Posterior cingulate gyrus (tissue), 11 donors: Measurements from ENCODE around the gene CC2D1A.

Source experiments
- DNase-seq, 10 donors: peaks; one replicate each; pipeline versions ENCODE4 v3.0.0 to v3.0.0-alpha.2; 2020 to 2021; ENCODE audit warnings: mixed read lengths in 3 of 10
- intact Hi-C: fragments of 100-400 bp; cut with DNase I; formaldehyde crosslinking; loops from one replicate; pipeline ENCODE4 v1.15.1; 2023

The CC2D1A gene

DNA sequence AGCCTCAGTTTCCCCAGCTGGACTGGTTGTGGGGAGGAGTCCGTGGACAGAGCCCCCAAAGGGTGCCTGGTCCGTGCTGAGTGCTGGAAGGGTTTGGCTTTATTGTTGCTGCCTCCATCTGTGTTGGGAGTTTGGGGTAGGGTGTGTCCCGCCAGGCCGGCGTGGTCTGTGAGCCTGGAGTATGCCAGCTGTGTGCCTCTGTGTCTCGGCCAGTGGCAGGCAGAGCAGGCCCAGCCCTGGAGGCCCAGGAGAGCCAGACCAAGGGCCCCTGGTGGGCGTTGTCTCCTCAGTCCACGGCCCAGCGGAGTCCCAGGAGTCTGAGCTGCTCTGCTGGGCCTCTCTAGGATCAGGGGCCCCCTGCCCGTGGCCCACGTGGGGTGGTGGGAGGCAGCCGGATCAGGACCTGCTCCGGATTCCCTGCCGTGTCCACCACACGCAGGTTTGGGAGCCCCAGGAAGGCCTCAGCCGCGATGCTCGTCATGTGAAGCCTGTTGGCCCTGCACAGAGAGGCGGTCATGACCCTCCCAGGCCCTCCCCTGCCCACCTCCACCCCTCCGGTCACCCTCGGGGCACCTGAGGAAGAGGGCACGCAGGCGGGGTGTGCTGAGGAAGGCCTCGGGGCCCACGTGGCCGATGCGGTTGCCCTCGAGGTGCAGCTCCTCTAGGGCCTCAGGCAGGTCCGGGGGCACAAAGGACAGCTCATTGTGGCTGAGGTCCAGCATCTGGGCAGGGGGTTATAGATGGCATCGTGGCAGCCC lies 25.6 kb downstream of the CC2D1A start:
- no peak for DNase-seq
- intact Hi-C loops = no loop called here

DNA sequence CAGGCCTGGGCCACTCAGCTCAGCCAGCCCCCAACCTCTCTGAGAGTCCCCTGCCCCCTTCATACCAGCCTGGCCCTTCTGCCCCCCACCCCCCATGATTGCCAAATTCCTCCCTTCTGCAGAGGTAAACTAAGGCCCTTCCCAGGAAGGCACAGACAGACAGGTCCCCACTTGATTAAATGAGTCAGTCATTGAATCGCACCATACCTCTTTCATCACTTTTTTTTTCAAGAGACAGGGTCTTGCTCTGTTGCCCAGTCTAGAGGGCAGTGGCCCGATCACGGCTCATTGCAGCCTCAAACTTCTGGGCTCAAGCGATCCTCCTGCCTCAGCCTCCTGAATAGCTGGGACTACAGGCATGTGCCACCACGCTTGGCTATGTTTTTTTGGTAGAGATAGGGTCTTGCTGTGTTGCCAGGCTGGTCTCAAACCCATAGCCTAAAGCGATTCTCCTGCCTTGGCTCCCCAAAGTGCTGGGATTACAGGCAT lies 26.2 kb downstream of the CC2D1A start:
- intact Hi-C loops = no loop called here
- DNase-seq = no peak

DNA sequence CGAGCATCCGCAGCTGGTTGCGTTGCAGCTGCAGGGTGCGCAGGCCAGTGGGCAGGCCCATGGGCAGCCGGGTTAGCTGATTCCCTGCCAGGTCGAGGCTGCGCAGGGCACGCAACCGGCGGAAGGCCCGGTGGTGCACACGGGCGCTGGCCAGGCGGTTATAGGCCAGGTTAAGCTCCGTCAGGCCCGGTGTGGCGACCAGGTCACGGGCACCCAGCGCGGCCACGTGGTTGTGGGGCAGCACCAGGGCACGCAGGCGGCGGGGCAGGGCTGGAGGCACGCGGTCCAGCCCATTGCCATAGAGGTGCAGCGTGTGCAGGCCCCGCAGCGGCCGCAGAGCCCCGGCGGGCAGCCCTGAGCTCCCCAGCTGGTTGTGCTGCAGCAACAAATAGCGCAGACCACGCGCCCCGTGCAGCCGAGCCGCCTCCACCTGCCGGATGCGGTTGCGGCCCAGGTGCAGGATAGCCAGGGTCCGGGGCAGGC lies 27.0 kb downstream of the CC2D1A start:
- intact Hi-C loops = no loop called here
- no peak for DNase-seq

DNA sequence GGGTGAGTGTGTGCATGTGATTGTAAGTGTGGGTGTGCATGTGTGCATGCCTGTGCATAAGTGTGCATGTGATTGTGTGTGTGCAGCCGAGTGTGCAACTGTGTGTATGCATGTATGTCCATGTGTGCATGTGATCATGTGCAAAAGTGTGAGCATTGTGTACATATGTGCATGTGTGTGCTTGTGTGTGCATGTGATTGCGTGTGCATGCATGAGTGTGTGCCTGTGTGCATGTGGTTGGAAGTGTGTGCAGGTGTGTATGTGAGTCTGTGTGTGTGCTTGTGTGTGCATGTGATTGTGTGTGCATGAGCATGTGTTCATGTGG lies 28.7 kb downstream of the CC2D1A start:
- no peak for DNase-seq
- intact Hi-C loops = no loop called here

DNA sequence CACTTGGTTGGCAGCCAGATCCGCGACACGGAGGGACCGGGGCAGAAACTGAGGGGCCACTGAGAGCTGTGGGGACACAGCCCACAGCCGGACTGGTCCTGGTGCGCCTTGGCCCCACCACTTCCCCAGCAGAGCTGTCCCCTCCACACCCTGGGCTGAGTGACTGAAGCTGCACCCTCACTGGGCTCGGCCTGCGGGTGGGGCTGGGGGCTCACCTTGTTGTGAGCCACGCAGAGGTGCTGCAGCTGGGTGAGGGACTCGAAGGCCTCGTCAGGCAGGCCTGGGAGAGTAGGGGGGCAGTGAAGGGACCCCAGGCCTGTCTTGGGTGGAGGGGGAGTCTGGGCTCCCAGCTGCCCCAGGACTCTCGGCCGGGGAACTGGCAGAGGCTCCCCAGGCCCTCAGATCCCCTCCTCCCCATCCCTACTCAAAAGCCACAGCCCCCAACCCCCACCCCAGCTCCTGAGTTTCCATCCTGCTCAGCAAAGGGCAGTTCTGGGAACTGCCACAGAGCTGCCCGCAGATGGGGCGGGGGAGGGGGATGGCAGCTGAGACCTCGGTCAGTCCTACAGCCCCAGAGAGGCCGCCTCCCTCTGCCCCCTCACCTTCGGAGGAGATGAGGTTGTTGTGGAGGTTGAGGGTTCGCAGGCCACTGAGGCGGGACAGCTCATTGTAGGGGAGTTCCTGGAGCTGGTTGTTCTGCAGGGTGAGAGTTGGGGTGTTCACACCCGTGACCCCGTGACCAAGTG lies 29.9 kb downstream of the CC2D1A start:
- DNase-seq = no peak
- intact Hi-C loops = no loop called here

DNA sequence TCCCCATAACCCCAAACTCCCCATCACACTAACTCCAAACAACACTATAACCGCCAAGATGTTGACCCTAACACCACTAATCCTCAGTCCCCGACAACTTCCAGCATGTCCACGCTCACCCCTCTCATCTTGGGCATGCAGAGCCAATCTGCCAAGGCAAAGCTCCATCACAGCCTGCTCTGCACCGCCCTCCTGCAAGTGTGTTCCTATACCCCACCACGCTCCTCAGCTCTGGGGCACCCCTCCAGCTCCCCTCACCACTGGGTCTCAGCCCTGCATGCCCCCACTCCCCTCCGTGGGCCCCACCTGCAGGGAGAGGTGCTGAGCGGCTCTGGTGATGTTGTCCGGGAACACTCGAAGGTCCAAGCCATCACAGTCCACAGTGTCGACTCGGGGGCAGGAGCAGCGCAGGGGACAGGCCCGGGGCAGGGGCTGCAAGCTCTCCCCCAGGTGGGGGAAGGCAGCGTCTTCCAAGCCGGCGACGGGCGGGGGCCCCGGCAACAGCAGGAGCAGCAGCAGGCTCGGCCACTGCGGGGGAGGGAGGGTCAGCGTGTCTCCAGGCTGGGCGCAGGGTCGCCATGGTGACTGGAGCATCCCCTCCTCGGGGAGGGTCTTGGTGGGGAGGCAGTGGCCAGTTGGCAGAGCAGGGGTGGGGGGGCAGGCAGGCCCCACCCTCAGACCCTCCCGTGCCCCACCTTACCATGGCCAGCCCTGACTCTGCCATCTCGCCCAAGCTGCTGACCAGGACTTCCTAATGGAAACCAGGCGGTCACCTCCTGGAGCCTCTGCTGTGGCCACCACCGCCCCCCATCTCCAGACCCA lies 31.7 kb downstream of the CC2D1A start:
- DNase-seq = no peak
- intact Hi-C loops = no loop called here

DNA sequence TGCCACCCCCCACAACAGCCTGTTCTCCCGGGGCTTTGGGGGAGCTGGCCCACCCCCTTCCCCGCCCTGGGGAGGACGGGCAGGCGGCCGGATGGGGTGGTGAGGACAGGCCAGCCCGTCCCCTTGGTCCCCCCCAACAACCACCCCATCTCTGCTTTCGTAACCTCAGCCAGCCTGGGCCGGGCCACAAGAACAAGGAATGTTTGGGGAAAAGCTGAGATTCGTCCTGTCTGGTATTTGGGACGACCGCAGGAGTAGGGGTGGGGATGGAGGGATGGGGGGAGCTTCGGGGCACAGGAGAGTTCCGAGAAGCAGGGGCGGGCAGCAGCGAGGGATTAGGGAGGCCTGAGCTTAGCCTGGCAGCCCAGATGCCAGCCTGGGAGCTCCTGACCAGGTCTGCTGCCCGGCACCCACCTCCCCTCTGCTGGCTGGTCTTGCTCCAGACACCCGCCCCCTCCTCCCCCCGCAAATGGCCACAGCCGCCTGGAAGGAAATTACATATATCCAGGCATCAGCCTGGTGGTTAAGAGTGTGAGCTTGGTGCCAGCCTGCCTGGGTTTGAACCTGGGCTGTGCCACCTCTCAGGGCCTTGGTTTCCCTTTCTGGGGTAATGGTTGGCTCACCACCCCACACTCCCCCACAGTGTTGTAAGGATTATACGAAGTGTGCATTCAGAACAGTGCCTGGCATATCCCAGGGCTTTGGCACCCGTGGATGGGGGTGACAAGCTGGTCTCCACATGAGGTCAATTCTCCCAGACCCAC lies 32.5 kb downstream of the CC2D1A start, which contains the start of gene PODNL1:
Gene PODNL1 (minus strand): TSS at position 117 of the 764 bp plus-strand sequence. CDS start 236 bp downstream, outside the sequence.
- DNase-seq = no peak
- intact Hi-C loops = no loop called here

DNA sequence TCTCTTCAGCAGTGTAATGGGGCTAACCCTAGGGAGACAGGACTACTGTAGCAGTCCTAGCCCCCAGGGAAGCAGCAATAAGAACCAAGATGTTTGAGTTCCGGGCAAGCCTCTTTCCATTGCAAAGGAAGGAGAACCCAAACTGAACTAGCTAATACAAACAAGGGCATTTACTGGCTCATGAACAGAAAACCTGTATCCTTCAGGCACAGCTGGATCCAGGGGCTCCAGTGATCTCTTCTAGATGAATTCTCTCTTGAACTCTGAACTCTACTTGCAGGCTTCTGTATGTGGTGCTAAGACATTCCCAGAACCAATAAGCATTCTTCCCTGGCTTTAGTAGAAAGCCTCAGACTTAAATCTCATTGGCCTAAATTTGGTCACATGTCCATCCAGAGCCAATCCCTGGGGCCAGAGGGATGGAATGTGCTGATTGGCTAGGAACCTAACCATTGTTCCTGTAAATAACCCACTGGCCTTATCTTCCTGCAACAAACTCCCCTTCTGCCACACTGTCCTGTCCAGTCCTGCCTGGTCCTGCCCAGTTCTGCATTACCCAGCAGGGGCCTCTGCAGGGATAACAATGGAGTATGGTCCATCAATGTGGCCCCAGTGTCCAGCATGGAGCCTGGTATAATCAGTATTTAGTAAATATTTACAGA lies 36.2 kb downstream of the CC2D1A start:
- intact Hi-C loops = no loop called here

DNA sequence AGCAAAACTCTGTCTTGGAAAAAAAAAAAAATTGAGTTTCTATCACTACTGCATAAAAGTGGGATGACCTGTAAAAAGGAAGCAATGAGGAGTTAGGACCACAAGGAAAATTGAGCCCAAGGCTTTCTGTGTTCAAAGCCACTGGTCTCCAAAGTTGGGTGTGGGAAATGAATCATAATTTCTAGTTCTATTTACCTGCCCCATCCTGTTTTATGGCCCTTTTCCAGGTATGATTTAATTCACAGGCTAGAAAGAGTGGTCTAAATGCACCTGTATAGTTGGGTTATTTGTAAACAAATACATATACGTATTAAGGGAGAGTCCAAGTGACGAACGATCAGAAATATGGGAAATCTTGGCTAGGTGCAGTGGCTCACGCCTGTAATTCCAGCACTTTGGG lies 40.4 kb downstream of the CC2D1A start:
- intact Hi-C loops = no loop called here
- no peak for DNase-seq

More for the DNA sequence above, 36.2 kb downstream of the CC2D1A start:
- DNase-seq = no peak

DNA sequence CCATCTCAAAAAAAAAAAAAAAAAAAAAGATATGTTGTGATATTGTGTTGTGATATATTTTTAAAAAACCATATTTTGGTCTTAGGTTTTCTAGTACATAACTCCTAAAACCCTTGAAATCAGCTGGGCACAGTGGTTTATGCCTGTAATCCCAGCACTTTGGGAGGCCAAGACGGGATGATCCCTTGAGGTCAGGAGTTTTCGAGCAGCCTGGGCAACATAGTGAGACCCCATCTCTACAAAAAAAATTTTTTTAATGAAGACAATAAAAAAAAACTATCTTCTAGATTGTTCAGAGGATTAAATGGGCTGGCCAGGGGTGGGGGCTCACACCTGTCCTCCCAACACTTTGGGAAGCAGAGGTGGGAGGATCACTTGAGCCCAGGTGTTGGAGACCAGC lies 45.0 kb downstream of the CC2D1A start:
- intact Hi-C loops = loop anchor here (5.0 to 10.0 kb wide), 2 partner anchors 46 to 51 kb away; partner anchors contain the start of genes BRME1 and CC2D1A
- DNase-seq = no peak

DNA sequence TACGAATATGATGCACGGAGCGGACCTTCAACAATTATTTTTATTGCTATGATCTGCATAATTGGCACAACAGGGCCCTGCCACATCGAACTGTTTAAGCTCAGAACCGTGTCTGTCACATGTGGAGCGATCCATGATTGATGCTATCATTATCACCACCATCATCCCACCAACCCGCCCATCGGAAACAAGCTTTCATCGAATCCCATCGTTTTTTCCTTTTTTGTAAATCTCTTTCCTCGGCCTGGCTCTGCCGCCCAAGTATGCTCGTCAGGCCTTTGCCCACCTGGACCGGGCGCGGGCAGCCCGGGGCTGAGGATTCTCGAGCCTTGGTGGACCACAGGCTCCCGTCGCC lies 45.8 kb downstream of the CC2D1A start:
- DNase-seq = no peak
- intact Hi-C loops = loop anchor here (5.0 to 10.0 kb wide), 2 partner anchors 47 to 51 kb away; partner anchors contain the start of genes BRME1 and CC2D1A

DNA sequence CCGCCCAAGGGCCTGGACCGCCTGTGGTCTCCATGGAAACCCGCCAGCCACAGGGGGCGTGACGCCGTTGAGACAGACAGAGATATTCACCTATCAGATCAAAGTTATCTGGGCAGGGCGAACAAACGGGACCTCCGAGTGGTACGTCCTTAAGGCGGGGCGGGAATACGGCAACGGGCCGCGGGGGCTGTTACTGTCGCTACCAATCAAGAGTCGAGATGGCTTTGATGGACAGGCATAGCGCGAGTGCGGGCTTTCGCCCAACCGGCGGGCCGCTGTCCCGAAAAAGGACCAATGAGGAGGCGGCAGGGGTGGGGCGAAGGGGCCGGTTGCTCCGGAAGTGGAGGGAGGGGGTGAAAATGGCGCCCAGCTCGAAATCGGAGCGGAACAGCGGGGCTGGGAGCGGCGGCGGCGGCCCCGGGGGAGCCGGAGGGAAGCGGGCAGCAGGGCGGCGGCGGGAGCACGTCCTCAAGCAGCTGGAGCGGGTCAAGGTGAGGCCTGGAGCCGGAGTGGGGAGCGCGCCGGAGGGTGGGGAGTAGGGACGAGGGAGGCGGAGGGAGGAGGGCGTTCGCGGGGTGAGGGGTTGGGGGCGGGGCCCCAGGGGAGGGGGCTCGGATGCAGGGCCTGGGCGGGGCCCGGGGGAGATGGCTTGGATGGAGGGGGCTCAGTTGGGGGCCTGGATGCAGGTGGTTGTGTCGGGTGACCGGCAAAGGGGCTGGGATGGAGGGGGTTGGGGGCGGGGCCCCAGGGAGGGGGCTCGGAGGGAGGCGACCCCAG lies 46.3 kb downstream of the CC2D1A start, which contains the start of gene DCAF15:
Gene DCAF15 (plus strand): TSS at position 356 of the 777 bp plus-strand sequence. CDS start 4 bp downstream, at position 360.
- intact Hi-C loops = loop anchor here (5.0 to 10.0 kb wide), 2 partner anchors 48 to 50 kb away; partner anchors contain the start of genes BRME1 and CC2D1A
- DNase-seq = peak; percentile 99 to 100 (median 100)

DNA sequence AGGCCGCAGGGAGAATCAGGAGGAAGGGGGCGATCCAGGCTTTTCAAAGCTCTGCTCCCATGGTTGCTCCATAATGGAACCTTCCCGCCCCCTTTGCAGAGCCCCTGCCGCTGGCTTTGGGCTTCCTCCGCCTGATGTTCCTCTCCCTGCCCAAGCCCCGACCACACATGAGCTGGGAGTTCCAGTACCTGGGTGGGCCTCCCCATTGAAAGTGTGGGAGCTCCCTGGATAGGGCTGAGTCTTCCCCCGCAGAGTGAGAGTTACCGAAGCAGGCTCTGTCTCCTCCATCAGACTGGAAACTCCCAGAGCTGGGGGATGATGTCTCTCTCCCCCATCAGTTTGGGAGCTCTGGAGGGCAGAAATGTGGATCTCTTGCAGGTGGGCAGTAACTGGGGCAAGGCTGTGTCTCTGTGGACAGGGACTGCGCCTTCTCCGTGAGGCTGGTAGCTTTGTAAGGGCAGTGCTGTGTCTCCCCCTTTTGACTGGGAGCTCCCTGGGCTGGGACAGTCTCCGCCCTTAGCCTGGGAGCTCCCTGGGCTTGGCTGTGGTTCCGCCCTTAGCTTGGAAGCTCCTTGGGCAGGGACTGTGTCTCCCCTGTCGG lies 47.0 kb downstream of the CC2D1A start:
- intact Hi-C loops = loop anchor here (5.0 to 10.0 kb wide), 2 partner anchors 48 to 49 kb away; partner anchors contain the start of genes BRME1 and CC2D1A
- DNase-seq = no peak

DNA sequence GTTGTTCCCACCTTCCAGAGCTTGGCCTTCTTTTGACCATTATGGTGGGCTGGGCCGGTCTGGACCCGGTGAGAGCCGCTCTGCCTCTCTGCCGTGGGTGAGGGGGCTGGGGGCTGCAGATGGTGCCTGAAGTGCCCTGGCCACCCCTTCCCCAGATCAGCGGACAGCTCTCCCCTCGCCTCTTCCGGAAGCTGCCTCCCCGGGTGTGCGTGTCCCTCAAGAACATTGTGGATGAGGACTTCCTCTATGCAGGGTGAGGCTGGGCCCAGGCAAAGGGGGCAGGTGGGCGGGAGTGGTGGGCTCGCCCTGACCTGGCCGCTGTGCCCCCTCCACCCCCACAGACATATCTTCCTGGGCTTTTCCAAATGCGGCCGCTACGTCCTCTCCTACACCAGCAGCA lies 48.2 kb downstream of the CC2D1A start:
- intact Hi-C loops = loop anchor here (5.0 to 10.0 kb wide), 2 partner anchors 48 to 49 kb away; partner anchors contain the start of genes BRME1 and CC2D1A
- DNase-seq = no peak

DNA sequence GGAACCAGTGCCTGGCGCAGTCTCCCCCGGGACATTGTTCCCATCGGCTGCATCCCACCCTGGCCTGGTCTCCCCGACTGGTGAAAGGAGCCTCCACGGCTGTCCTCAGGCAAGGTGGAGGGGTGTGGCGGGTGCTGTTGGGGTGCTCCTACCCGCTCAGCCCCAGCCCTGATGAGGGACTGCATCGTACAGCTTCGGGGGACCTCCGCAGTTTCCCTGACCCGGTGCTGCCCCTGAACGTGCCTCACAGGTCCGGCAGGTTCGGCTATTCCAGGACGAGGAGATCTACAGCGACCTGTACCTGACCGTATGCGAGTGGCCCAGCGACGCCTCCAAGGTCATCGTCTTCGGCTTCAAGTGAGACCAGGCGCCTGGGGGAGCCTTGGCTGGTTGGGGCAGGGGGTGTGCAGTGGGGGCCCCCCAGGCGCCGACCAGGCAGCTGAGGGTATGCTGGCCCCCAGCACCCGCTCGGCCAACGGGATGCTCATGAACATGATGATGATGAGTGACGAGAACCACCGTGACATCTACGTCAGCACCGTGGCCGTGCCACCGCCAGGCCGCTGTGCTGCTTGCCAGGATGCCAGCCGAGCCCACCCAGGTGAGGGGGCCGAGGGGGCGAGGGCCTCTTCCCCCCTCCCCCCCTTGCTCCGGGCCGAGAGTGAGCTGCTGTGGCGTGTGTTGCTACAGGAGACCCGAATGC lies 49.8 kb downstream of the CC2D1A start:
- no peak for DNase-seq
- intact Hi-C loops = loop anchor here (10.0 kb wide), 1 partner anchor 51 kb away; the partner anchor contains the start of genes BRME1 and CC2D1A

DNA sequence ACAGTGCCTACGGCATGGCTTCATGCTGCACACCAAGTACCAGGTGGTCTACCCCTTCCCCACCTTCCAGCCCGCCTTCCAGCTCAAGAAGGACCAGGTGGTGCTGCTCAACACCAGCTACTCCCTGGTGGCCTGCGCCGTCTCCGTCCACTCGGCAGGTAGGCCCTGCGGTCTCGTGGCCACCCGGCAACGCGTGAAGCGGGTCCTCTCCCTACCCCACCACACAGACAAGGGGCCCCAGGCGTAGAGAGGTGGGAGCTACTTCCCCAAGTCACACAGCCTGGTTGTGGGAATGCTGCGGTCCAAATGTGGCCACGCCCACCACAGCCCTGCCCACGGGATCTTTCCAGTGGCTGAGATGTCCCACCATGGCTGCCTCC lies 50.4 kb downstream of the CC2D1A start:
- intact Hi-C loops = loop anchor here (10.0 kb wide), 1 partner anchor 52 kb away; the partner anchor contains the start of genes BRME1 and CC2D1A
- no peak for DNase-seq

DNA sequence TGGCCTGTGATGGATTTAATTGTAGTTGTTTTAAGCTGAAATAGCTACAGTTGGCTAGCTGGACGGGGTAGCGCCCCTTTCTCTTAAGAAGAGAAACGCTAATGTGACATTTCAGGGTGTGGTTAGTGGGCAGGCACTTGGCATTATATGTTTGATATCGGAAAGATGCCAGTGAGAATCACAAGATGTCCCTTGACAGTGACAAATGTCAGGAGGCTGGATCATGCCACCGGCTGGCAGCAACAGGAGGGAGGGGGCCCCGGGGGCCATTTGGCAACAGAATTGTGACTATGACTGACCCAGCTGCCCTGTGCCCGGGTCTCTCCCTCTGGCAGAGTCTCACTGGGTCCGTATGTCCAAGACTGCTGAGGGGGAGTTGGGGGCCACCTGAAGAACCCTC lies 51.0 kb downstream of the CC2D1A start:
- DNase-seq = no peak
- intact Hi-C loops = loop anchor here (10.0 kb wide), 1 partner anchor 52 kb away; the partner anchor contains the start of genes BRME1 and CC2D1A
